Measurements from ENCODE around the gene CCSER1. TPM values are rescaled to one million over a fixed set of nuclear protein-coding genes. Genes with fewer than 3 reads are reported as not detected.

Gene CCSER1
- total and polyA plus RNA-seq, 2 experiments from 2014 or later = 5.2 to 23.4 TPM

- WGBS (ENCODE audit: low lambda C conversion rate, missing lambda C conversion rate) = 67% methylated on average over 1 of the region's 1 CpG
- DNase-seq (ENCODE audit: low spot score) = no peak
- no peak overlapping the region for H2AFZ ChIP-seq
- no peak overlapping the region for H3K27ac ChIP-seq
- H3K27me3 ChIP-seq = no peaks in the 10 kb centered on the region
- H3K4me2 ChIP-seq = no peak overlapping the region
- H4K20me1 ChIP-seq (ENCODE audit: insufficient read depth, poor library complexity, severe bottlenecking) = no peaks in the 10 kb centered on the region
- no peaks in the 10 kb centered on the region for H3K36me3 ChIP-seq (replicated peaks; ENCODE audit: insufficient read depth, low read depth)
- no peaks in the 10 kb centered on the region for H3K9me2 ChIP-seq (replicated peaks; ENCODE audit: insufficient read depth)
- H3K79me2 ChIP-seq = no peaks in the 10 kb centered on the region
- H3K4me3 ChIP-seq = no peak overlapping the region
- TF ChIP-seq EZH2phosphoT487 (IDR thresholded peaks at IDR 0.05; ENCODE audit: low read depth, severe bottlenecking, unreplicated experiment) (no peak), EZH2 (IDR thresholded peaks at IDR 0.05; ENCODE audit: borderline replicate concordance) (no peak), CTCF (IDR thresholded peaks at IDR 0.05; ENCODE audit: poor library complexity) (no peak)
- H3K4me1 ChIP-seq (ENCODE audit: insufficient read depth) = no peaks in the 10 kb centered on the region
- no peaks in the 10 kb centered on the region for H3K9me3 ChIP-seq (ENCODE audit: low read depth)
These were observed 1171.6 kb downstream of the CCSER1 start for GRCh38 chr4:91298824-91299223.

GRCh38 chr4:91302120-91302519 lies 1174.9 kb downstream of the CCSER1 start:
- Histone ChIP-seq H2AFZ (no peak overlapping the region), H3K36me3 (replicated peaks; ENCODE audit: insufficient read depth, low read depth) (no peaks in the 10 kb centered on the region)
- WGBS (ENCODE audit: low lambda C conversion rate, missing lambda C conversion rate) = 86% methylated on average over 2 of the region's 2 CpGs

GRCh38 chr4:91304292-91304691 lies 1177.1 kb downstream of the CCSER1 start:
- Histone ChIP-seq H3K9me2 (replicated peaks; ENCODE audit: insufficient read depth) (no peaks in the 10 kb centered on the region), H3K27ac (no peak overlapping the region), H3K4me2 (no peak overlapping the region), H3K27me3 (no peaks in the 10 kb centered on the region), H3K4me3 (no peak overlapping the region), H3K9me3 (ENCODE audit: low read depth) (no peaks in the 10 kb centered on the region), H2AFZ (no peak overlapping the region), H3K79me2 (no peaks in the 10 kb centered on the region), H3K36me3 (replicated peaks; ENCODE audit: insufficient read depth, low read depth) (no peaks in the 10 kb centered on the region), H4K20me1 (ENCODE audit: insufficient read depth, poor library complexity, severe bottlenecking) (no peaks in the 10 kb centered on the region), H3K4me1 (ENCODE audit: insufficient read depth) (no peaks in the 10 kb centered on the region)
- 88% methylated on average over 3 of the region's 3 CpGs for WGBS (ENCODE audit: low lambda C conversion rate, missing lambda C conversion rate)
- TF ChIP-seq EZH2 (IDR thresholded peaks at IDR 0.05; ENCODE audit: borderline replicate concordance) (no peak), CTCF (IDR thresholded peaks at IDR 0.05; ENCODE audit: poor library complexity) (no peak), EZH2phosphoT487 (IDR thresholded peaks at IDR 0.05; ENCODE audit: low read depth, severe bottlenecking, unreplicated experiment) (no peak)
- no peak for DNase-seq (ENCODE audit: low spot score)

More at GRCh38 chr4:91302120-91302519, 1174.9 kb downstream of the CCSER1 start:
- Histone ChIP-seq H4K20me1 (ENCODE audit: insufficient read depth, poor library complexity, severe bottlenecking) (no peaks in the 10 kb centered on the region), H3K79me2 (no peaks in the 10 kb centered on the region), H3K4me1 (ENCODE audit: insufficient read depth) (no peaks in the 10 kb centered on the region), H3K27me3 (no peaks in the 10 kb centered on the region), H3K9me2 (replicated peaks; ENCODE audit: insufficient read depth) (no peaks in the 10 kb centered on the region), H3K4me3 (no peak overlapping the region), H3K9me3 (ENCODE audit: low read depth) (no peaks in the 10 kb centered on the region), H3K4me2 (no peak overlapping the region), H3K27ac (no peak overlapping the region)
- TF ChIP-seq EZH2 (IDR thresholded peaks at IDR 0.05; ENCODE audit: borderline replicate concordance) (no peak), EZH2phosphoT487 (IDR thresholded peaks at IDR 0.05; ENCODE audit: low read depth, severe bottlenecking, unreplicated experiment) (no peak), CTCF (IDR thresholded peaks at IDR 0.05; ENCODE audit: poor library complexity) (no peak)
- no peak for DNase-seq (ENCODE audit: low spot score)

GRCh38 chr4:91317434-91317833 lies 1190.2 kb downstream of the CCSER1 start:
- no peaks in the 10 kb centered on the region for H3K27me3 ChIP-seq
- DNase-seq (ENCODE audit: low spot score) = no peak
- no peaks in the 10 kb centered on the region for H3K36me3 ChIP-seq (replicated peaks; ENCODE audit: insufficient read depth, low read depth)
- no peaks in the 10 kb centered on the region for H3K4me1 ChIP-seq (ENCODE audit: insufficient read depth)
- WGBS (ENCODE audit: low lambda C conversion rate, missing lambda C conversion rate) = 91% methylated on average over 4 of the region's 4 CpGs
- no peak overlapping the region for H3K4me3 ChIP-seq
- no peaks in the 10 kb centered on the region for H3K9me2 ChIP-seq (replicated peaks; ENCODE audit: insufficient read depth)
- H4K20me1 ChIP-seq (ENCODE audit: insufficient read depth, poor library complexity, severe bottlenecking) = no peaks in the 10 kb centered on the region
- no peak overlapping the region for H3K4me2 ChIP-seq
- TF ChIP-seq CTCF (IDR thresholded peaks at IDR 0.05; ENCODE audit: poor library complexity) = no peak
- no peak for TF ChIP-seq EZH2phosphoT487 (IDR thresholded peaks at IDR 0.05; ENCODE audit: low read depth, severe bottlenecking, unreplicated experiment)
- TF ChIP-seq EZH2 (IDR thresholded peaks at IDR 0.05; ENCODE audit: borderline replicate concordance) = no peak
- H3K79me2 ChIP-seq = no peaks in the 10 kb centered on the region
- no peak overlapping the region for H2AFZ ChIP-seq
- no peak overlapping the region for H3K27ac ChIP-seq
- no peaks in the 10 kb centered on the region for H3K9me3 ChIP-seq (ENCODE audit: low read depth)

Data from hepatocyte (in vitro differentiated cells).